ENCODE results near the gene WLS.

The WLS gene

DNA sequence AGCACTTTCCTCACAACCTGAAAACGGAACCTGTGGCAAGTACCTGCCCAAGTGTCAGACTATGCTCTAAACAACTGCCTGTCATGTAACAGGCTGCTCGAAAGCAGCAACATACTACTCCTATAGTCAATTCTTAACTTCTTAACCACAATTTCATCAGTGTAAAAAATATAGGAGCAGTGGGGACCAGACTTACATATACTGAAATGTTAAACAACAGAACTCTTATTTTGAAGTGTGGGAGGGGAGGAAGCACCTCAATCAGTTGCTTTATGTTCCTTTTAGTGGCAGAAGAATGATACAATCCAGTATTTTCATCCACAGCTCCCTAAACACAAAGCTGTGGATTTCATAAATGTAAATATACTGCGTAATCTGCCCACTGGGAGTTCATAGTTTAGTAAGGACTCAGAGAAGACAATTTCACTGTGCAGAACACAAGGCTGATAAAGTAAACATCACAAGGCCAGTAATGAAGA, 44.2 kb downstream of the WLS start:
- no peak overlapping the region for H3K4me3 ChIP-seq (ENCODE audit: low read length)
- TF ChIP-seq, protein P1, sequence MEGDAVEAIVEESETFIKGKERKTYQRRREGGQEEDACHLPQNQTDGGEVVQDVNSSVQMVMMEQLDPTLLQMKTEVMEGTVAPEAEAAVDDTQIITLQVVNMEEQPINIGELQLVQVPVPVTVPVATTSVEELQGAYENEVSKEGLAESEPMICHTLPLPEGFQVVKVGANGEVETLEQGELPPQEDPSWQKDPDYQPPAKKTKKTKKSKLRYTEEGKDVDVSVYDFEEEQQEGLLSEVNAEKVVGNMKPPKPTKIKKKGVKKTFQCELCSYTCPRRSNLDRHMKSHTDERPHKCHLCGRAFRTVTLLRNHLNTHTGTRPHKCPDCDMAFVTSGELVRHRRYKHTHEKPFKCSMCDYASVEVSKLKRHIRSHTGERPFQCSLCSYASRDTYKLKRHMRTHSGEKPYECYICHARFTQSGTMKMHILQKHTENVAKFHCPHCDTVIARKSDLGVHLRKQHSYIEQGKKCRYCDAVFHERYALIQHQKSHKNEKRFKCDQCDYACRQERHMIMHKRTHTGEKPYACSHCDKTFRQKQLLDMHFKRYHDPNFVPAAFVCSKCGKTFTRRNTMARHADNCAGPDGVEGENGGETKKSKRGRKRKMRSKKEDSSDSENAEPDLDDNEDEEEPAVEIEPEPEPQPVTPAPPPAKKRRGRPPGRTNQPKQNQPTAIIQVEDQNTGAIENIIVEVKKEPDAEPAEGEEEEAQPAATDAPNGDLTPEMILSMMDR (conservative IDR thresholded peaks at IDR 0.05; ENCODE audit: low read length), result no peak
- DNase-seq (ENCODE audit: low read depth), result no peak

DNA sequence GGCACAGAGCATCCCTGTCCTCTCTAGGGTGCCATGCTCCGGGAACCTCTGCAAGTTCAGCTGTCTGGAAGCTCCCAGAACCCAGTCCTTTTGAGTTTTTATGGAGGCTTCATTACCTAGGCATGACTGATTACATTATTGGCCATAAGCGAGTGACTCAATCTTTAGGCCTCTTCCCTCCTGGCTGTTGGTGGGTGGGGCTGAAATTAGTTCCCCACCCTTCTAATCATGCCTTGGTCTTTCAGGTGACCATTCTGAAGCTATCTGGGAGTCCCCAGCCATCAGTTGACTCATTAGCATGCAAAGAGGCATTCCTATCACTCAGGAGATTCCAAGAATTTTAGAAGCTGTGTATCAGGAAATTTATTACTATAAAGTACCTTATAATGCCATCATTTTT, 46.6 kb downstream of the WLS start:
- no peak overlapping the region for H3K4me3 ChIP-seq (ENCODE audit: low read length)
- DNase-seq (ENCODE audit: low read depth), result no peak
- TF ChIP-seq, protein P1 (conservative IDR thresholded peaks at IDR 0.05; ENCODE audit: low read length), result no peak

DNA sequence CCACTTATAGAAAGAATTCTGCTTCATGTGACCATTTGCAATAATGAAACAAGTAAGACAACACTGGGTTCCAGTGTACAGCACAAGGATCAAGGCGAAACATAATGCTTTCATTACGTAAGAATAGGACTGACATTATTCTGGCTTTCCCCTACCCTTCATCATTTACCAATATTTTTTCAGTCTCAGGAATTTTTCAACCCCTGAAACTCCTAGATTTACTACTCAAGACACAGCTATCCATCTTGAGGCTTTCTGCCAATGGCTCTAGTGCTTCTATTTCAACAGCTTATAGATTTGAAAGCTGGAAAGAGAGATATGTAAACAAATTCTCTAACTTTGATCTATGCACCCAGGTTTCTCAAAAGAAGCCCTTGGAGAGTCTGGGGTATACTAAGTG, 48.4 kb downstream of the WLS start:
- no peak overlapping the region for H3K4me3 ChIP-seq (ENCODE audit: low read length)
- no peak for DNase-seq (ENCODE audit: low read depth)
- TF ChIP-seq, protein P1 (conservative IDR thresholded peaks at IDR 0.05; ENCODE audit: low read length), result no peak

DNA sequence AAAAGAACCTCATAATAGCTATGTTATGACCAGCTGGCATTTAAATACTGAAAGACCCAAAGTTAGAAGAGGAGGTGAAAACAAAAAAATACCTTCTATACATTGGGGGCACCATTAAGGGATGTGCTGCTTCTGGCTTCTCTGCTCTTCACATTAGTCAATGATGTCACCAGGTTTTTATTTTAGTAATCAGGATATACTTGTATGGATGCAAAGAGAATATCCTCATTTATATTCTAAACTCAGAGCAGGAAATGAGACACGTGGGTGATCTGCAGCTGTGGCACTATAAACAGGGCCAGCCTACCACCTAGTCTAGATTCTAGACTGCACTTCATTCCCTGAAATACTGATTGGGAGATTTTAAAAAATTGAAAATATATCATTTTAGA, 51.2 kb downstream of the WLS start:
- TF ChIP-seq, protein P1 (conservative IDR thresholded peaks at IDR 0.05; ENCODE audit: low read length), result no peak
- no peak for DNase-seq (ENCODE audit: low read depth)
- no peak overlapping the region for H3K4me3 ChIP-seq (ENCODE audit: low read length)

DNA sequence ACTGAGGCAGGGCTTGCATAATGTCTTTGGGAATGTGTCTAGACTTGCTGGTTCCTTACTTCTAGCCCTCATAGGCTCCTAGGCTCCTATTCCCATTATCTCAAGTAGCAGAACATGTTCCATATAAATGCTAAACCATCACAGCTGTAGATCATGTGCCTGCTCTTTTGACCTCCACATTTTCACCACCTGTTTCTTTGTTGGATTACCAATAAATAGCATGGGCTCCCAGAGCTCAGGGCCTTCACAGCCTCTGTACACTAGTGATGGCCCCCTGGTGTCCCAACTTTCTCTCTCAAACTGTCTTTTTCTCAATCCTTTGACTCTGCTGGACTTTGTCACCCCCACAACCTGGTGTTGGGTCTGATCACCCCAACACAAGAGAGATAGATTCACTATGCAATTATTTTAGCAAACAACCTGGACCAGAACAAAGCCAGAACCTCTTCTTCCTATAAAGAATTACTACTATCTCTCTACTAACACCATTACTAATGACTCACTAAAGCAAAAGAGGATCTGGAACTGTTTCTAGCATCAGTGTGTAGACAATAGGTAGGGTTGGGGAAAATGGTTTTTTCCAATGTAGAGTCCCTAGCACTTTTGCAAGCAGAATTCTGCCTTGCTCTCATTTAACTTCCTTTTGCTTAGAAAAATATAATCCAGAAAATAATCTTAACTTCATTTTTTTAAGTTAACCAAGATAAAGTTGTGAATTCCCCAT, 51.7 kb downstream of the WLS start:
- no peak for DNase-seq (ENCODE audit: low read depth)
- TF ChIP-seq, protein P1 (conservative IDR thresholded peaks at IDR 0.05; ENCODE audit: low read length), result no peak
- H3K4me3 ChIP-seq (ENCODE audit: low read length), result no peak overlapping the region

DNA sequence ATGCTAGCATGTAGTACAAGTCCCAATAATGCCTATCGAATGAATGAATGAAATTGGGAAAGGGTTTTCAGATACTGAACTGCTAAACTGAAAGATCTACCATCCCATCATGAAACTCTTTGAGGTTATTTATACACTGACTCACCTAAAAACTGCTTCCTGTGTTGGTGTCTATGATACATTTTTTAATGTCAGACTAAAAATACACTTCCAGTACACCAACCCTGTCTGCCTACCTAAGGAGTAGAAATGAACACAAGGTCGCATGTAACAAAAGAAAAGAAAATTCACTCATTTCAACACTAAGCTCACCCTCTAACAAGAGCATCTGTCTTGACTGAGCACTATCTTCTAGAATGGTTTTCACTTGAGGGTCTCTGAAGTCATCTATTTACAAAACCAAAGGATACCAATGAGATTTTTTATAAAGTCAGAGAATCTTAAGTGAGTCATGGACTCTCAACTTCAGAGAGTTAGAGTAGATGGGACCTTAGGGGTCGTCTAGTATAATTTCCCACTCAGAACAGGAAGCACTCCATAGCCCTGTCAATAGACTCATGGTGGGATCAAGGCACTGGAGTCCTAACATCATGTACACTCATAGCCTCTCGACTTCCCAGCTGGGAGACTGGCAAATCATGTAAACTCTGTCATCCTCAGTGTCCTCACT, 53.4 kb downstream of the WLS start:
- no peak overlapping the region for H3K4me3 ChIP-seq (ENCODE audit: low read length)
- TF ChIP-seq, protein P1 (conservative IDR thresholded peaks at IDR 0.05; ENCODE audit: low read length), result no peak
- DNase-seq (ENCODE audit: low read depth), result no peak

All from AG10803 (cell line).